Adrenal gland (tissue), 5 donors: ENCODE data around the gene CNTNAP2.

ENCODE experiments used
- POLR2A ChIP-seq, 2 donors: fragments of 450-650 bp; IDR thresholded peaks; one replicate each; pipeline ENCODE4 v1.6.1; 2017; ENCODE audit warnings: antibody characterized with exemption in 2 of 2, mild to moderate bottlenecking in 2 of 2, moderate library complexity in 1 of 2
- TF ChIP-seq, protein P1 (sequence below), 6 experiments: fragments of 450-650 bp in 4 of 6; fragments of 200-600 bp in 2 of 6; sonication (generic) in 1 of 6; IDR thresholded peaks; 1 replicate in 5 of 6; 2 replicates in 1 of 6; pipeline versions ENCODE4 v1.5.1 to v1.8.0; 2016 to 2021; ENCODE audit warnings: antibody characterized with exemption in 6 of 6, mild to moderate bottlenecking in 2 of 6, moderate library complexity in 1 of 6
- donor health status: DM: no; HTN: no; CAD: no.

DNA sequence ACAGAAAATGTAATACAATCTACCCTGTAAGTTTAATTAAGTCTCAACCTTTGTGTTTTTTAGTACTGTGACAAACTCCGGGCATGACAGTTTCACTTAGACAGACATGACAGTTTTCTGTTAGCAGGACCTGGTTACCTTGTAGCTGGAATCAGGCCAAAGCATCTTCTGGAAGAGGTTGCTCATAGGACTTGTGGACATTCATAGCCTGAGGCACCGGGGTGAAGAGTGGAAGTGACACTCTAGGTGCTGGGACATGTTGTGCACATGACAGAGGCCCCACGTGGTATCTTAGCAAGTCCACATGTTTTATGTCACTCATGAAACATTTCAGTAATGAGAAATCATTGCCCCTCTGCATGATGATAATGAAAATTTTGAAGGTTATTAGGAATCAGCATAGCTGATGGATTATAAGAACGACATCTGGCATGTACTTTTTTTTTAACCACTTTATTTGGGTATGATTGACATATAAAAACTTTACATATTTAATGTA is 441.4 kb downstream of the CNTNAP2 start:
- TF ChIP-seq, protein P1, sequence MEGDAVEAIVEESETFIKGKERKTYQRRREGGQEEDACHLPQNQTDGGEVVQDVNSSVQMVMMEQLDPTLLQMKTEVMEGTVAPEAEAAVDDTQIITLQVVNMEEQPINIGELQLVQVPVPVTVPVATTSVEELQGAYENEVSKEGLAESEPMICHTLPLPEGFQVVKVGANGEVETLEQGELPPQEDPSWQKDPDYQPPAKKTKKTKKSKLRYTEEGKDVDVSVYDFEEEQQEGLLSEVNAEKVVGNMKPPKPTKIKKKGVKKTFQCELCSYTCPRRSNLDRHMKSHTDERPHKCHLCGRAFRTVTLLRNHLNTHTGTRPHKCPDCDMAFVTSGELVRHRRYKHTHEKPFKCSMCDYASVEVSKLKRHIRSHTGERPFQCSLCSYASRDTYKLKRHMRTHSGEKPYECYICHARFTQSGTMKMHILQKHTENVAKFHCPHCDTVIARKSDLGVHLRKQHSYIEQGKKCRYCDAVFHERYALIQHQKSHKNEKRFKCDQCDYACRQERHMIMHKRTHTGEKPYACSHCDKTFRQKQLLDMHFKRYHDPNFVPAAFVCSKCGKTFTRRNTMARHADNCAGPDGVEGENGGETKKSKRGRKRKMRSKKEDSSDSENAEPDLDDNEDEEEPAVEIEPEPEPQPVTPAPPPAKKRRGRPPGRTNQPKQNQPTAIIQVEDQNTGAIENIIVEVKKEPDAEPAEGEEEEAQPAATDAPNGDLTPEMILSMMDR (IDR thresholded peaks at IDR 0.05): no peak
- no peak for TF ChIP-seq POLR2A (IDR thresholded peaks at IDR 0.05)
